ENCODE results near the gene ARSA. TPM values are rescaled to one million over a fixed set of nuclear protein-coding genes. Genes with fewer than 3 reads are reported as not detected.

Gene ARSA
- total RNA-seq, 1 experiment from 2014 or later = 16.4 TPM

DNA sequence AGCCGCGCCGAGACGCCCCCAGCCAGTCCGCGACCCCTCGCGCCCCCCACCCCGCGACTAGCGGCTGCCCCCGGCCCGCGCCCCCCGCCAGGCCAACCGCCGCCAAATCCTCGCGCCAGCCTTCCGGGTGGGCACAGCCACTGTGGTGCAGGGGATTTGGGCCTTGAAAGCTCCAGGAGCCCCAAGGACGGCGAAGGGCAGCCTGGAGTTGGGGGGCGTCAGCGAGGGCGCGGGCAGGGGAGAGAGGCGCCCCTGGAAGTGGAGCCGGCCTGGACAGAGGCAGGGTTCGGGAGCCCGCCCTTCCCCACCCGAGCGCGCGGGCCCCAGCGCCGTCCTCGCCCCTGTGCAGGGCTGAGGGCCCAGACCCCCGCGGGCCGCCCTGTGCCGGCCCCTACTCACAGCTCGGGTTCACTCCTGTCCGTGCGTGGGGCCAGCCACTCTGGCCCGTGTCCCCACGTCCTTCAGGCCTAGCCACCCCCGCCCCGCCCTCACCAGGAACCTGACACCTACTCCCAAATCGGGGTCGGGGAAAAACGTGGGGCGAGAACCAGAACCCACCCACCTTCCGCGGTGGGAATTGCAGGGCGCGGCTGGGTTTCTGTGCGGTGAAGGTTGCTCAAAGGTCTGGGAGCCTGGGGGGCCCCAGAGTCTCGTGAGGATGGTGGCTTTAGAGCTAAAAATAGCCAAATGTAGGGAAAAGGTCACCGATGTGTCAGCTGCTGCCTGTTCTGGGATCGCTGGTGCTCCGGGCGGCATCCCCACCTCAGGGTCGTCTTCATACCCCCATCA, 49.8 kb downstream of the ARSA start, which contains the start of gene CPT1B:
TSS of gene CPT1B (minus strand) at position 441 of the 789 bp plus-strand sequence. CDS start 512 bp downstream, outside the sequence.
- ATAC-seq = no peak
- H3K9me2 ChIP-seq (ENCODE audit: insufficient read depth) = no peaks in the 10 kb centered on the region
- RAD21 ChIA-PET (ENCODE audit: low non-redundant PET in 1 of 2, low total read pairs in 2 of 2, uncharacterized antibody in 2 of 2, unreplicated experiment in 2 of 2) = no interaction called here
- no peaks in the 10 kb centered on the region; a peak in 2 of 4 replicates for H3K36me3 ChIP-seq (ENCODE audit: control insufficient read depth in 1 of 2, insufficient read depth in 2 of 2, low read length in 2 of 2)
- TF ChIP-seq RAD21 (IDR thresholded peaks at IDR 0.05; ENCODE audit: low read depth) (no peak), JUND (IDR thresholded peaks at IDR 0.05) (no peak), CEBPB (IDR thresholded peaks at IDR 0.05; ENCODE audit: low read depth) (no peak), ELF1 (IDR thresholded peaks at IDR 0.05; ENCODE audit: borderline replicate concordance, low read depth) (no peak), SP1 (IDR thresholded peaks at IDR 0.05; ENCODE audit: low read depth) (no peak), TCF7L2 (IDR thresholded peaks at IDR 0.05; ENCODE audit: borderline replicate concordance, extremely low read depth, insufficient read depth, insufficient read length) (no peak)
- TF ChIP-seq, protein P1, sequence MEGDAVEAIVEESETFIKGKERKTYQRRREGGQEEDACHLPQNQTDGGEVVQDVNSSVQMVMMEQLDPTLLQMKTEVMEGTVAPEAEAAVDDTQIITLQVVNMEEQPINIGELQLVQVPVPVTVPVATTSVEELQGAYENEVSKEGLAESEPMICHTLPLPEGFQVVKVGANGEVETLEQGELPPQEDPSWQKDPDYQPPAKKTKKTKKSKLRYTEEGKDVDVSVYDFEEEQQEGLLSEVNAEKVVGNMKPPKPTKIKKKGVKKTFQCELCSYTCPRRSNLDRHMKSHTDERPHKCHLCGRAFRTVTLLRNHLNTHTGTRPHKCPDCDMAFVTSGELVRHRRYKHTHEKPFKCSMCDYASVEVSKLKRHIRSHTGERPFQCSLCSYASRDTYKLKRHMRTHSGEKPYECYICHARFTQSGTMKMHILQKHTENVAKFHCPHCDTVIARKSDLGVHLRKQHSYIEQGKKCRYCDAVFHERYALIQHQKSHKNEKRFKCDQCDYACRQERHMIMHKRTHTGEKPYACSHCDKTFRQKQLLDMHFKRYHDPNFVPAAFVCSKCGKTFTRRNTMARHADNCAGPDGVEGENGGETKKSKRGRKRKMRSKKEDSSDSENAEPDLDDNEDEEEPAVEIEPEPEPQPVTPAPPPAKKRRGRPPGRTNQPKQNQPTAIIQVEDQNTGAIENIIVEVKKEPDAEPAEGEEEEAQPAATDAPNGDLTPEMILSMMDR (IDR thresholded peaks at IDR 0.05 in 2 of 3, conservative IDR thresholded peaks at IDR 0.05 in 1 of 3; ENCODE audit: borderline replicate concordance in 1 of 3, insufficient read depth in 1 of 3, low read depth in 2 of 3, low read length in 2 of 3) = no peak
- TF ChIP-seq, protein P2, sequence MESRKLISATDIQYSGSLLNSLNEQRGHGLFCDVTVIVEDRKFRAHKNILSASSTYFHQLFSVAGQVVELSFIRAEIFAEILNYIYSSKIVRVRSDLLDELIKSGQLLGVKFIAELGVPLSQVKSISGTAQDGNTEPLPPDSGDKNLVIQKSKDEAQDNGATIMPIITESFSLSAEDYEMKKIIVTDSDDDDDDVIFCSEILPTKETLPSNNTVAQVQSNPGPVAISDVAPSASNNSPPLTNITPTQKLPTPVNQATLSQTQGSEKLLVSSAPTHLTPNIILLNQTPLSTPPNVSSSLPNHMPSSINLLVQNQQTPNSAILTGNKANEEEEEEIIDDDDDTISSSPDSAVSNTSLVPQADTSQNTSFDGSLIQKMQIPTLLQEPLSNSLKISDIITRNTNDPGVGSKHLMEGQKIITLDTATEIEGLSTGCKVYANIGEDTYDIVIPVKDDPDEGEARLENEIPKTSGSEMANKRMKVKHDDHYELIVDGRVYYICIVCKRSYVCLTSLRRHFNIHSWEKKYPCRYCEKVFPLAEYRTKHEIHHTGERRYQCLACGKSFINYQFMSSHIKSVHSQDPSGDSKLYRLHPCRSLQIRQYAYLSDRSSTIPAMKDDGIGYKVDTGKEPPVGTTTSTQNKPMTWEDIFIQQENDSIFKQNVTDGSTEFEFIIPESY (IDR thresholded peaks at IDR 0.05; ENCODE audit: extremely low read depth, insufficient replicate concordance, low read length) = no peak
- TF ChIP-seq, protein P3, sequence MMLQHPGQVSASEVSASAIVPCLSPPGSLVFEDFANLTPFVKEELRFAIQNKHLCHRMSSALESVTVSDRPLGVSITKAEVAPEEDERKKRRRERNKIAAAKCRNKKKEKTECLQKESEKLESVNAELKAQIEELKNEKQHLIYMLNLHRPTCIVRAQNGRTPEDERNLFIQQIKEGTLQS (IDR thresholded peaks at IDR 0.05) = no peak
- TF ChIP-seq, protein P4, sequence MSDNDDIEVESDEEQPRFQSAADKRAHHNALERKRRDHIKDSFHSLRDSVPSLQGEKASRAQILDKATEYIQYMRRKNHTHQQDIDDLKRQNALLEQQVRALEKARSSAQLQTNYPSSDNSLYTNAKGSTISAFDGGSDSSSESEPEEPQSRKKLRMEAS (IDR thresholded peaks at IDR 0.05) = no peak
- peaks cover 10% of the 10 kb centered on the region; the same call in 1 of the 2 replicates for H3K79me2 ChIP-seq (ENCODE audit: insufficient read depth, low read length)
- CTCF ChIA-PET = no interaction called here
- H3K9me3 ChIP-seq (ENCODE audit: control insufficient read depth in 1 of 2, insufficient read depth in 1 of 2, low read depth in 1 of 2, low read length in 2 of 2) = no peaks in the 10 kb centered on the region
- H3K4me3 ChIP-seq (replicated peaks in 1 of 2; ENCODE audit: low read depth in 1 of 2, low read length in 2 of 2) = no peak within 1 kb of the TSS
- no peak within 1 kb of the TSS for H3K9ac ChIP-seq (ENCODE audit: low read length)
- no peak for DNase-seq (ENCODE audit: low read depth, low spot score)
- H2AFZ ChIP-seq (ENCODE audit: low read depth, low read length, poor library complexity, severe bottlenecking) = no peak within 1 kb of the TSS
- POLR2A ChIA-PET = no interaction called here
- H3K27ac ChIP-seq (ENCODE audit: low read depth, low read length) = no peak within 1 kb of the TSS
- peaks cover 5 to 14% of the 10 kb centered on the region in 2 experiments for H3K4me1 ChIP-seq (ENCODE audit: control insufficient read depth in 1 of 2, insufficient read depth in 2 of 2, low read length in 2 of 2)
- intact Hi-C loops (cut with micrococcal nuclease) = no loop called here
- no TSS peak for BruUV-seq (replicated peaks)
- H3K27me3 ChIP-seq (ENCODE audit: insufficient read depth, low read length) = no peaks in the 10 kb centered on the region
- no peaks in the 10 kb centered on the region for H4K20me1 ChIP-seq (ENCODE audit: insufficient read depth)
- no peak within 1 kb of the TSS for H3K4me2 ChIP-seq (ENCODE audit: low read length)
